GM19452 (cell line): ENCODE results near the gene SLC6A9.
A peak's percentile ranks its signal among the peaks of the same experiment; 100 is the strongest.

Experiments
- ATAC-seq: cut with Tn5 transposase; IDR thresholded peaks from one replicate; pipeline ENCODE4 v1.9.1; 2021; ENCODE audit not compliant: unreplicated experiment

SLC6A9 gene

DNA sequence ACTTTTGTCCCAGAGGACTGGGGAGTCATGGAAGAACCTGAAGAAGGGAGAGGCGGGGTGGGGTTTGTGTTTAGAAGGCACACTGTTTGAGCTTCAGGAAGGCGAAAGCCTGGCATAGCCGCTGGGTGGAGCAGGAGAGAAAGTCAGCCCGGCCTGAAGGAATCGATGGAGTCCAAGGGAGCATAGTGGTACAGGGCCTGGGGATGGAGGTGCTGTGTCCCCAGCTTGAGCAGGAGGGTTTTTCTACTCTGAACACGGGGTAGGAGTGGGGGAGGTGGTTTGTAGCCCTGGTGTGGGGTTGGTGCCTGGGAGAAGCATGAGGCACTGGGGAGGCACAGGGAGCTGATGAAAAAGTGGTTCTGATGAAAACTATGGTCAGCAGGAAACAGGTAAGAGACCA lies 44.5 kb downstream of the SLC6A9 start:
- no peak for ATAC-seq

DNA sequence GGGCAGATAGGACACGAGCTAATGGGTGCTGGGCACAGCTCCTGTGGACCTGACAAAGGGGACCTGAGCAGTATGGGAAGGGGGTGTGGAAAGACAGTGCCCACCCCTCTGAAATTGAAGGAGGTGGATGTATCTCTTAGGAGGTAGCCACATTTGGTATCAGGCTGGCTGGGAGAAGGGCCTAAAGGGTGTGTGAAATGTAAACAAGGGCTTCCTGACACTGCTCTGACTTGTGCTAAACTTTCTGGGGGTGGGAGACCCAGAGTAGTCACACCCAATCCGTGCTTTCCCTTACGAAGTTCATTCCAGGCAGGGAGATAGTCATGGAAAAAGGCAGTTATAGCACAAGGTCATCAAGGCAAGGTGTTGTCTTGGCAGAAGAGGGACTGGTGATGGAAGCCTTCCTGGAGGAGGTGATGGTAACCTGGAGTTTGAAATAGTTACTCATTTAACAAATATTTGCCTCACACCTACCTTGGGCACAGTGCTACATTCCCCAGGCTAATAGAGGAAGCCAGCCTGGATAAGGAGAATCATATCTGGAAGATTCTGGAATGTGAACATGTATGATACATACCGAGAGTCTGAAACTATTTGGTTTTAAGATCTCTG lies 45.2 kb downstream of the SLC6A9 start:
- ATAC-seq, result no peak

DNA sequence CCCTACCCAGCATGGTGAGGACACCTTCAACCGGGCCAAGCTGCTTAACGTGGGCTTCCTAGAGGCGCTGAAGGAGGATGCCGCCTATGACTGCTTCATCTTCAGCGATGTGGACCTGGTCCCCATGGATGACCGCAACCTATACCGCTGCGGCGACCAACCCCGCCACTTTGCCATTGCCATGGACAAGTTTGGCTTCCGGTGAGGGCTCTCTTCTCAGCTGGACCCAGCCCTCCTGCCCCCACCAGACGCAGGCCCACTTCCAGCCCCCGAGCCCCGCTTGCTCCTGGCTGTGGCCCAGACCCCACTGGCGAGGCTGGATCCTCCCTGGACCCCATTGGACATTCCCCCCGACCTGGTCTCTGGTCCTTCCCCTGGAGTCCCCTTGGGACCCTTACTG lies 46.4 kb downstream of the SLC6A9 start:
- no peak for ATAC-seq

DNA sequence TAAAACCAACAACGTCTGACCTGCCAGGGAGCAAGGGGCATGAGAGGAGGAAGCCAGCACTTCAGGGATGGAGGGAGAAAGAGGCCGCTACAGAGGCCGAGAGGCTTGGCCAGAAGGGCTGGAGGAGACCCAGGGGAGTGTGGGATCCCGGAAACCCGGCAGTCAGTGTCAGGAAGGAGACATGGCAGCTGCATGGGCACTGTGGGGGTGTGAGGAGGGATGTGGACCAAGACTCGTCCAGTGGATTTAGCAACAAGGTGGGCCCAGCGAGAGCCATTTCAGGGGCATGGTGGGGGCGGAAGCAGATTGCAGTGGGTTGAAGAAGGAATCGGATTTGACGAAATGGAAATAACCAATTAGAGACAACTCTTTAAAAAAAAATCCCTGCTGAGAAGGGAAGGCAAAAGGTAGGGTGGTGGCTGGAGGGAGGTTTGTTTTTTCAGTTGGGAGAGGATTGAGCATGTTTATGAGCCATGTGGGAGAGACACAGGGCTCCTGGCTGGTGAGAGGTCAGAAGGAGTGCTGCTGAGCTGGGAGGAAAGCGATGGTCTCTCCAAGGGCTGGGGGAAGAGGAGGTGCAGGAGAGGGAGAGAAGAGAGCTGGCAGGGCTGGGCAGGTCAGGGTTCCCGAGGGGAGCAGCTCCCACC lies 47.9 kb downstream of the SLC6A9 start:
- no peak for ATAC-seq

DNA sequence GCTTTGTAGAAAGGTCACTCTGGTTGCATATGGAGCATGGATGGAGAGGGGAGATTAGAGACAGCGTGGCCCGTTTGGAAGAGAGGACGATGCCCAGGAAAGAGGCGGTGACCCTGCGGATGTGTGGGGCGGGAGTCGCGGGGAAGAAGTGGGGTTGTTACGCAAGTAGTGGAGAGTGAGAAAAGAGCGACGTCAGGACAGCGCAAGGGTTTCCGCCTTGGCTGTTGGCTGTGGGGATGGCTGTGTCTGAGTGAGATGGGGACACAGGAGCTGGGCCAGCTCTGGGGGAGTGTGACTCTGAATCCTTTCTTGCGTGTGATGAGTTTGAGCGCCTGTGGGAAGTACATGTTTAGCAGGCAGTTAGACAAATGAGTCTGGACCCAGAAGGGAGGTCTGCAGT lies 48.5 kb downstream of the SLC6A9 start:
- ATAC-seq, result no peak

DNA sequence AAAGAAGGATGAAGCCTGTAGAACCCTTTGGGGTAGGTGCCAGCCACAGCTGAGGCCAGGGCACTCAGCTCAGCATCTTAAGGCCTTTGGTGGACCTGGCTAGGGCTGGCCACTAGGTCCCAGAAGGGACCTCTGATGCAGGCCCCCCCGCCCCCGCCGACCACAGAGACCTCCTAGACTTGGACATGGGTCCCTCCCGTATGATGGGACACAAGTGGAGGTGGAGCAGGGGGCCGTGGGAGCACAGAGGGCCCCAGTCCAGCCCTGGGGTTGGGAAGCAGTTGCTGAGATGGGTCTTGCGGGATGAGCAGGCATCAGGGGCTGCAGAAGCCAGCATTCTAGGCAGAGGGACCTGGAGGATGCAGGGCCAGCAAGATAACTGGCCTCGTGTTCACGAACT lies 49.0 kb downstream of the SLC6A9 start:
- ATAC-seq, result no peak

DNA sequence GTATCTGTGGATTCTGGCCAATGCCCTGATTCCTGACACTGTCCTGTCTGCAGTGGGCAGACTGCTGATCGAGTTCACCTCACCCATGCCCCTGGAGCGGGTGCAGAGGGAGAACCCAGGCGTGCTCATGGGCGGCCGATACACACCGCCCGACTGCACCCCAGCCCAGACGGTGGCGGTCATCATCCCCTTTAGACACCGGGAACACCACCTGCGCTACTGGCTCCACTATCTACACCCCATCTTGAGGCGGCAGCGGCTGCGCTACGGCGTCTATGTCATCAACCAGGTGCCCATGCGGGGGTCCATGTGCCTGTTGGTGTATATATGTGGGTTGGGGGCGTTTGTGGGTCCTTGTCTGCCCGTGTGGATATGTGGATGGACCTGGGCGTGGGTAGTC lies 49.6 kb downstream of the SLC6A9 start:
- ATAC-seq, result no peak

DNA sequence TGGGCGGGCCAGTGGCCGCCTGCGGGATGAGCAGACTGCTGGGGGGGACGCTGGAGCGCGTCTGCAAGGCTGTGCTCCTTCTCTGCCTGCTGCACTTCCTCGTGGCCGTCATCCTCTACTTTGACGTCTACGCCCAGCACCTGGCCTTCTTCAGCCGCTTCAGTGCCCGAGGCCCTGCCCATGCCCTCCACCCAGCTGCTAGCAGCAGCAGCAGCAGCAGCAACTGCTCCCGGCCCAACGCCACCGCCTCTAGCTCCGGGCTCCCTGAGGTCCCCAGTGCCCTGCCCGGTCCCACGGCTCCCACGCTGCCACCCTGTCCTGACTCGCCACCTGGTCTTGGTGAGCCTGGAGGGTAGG lies 50.1 kb downstream of the SLC6A9 start:
- no peak for ATAC-seq

DNA sequence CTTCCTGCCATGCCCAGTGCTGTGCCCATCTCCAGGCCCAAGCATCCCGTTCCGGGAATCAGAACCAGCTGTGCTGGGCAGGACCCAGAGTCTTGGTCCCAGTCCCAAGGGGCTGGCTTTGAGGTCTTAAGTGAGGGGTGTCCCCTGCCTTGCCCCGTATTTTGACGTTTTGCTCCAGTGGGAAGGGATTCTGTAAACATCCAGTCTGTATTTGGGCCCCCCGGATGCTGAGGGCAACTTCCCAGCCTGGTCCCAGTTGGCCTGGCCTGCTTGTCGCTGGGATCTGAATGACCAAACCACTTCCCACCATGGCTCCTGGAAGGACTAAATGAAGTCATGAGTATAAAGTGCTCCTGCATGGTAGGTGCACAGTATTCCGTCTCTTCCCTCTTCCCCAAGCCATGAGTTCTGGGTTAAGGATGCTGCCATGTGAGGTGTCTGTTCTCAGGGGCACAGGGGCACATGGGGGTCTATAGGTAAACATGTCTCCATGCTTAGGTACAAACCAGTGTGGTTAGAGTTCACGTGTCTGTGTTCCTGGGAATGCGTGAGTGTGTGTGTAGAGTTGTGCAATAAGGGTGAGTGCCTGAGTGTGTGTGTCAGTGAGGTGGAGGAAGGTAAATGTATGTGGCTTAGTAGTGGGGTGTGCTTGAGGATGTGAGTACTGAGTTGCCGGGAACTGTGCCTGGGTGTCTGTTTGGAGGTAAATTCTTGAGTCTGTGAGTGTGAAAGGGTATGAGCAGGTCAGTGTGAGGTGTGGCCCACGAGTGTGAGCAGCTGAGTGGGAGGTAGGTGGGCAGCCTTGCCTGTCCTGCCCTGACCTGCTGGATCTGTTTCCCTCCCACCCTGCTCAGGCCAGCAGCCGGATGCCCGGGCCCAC lies 50.8 kb downstream of the SLC6A9 start:
- ATAC-seq, result no peak

DNA sequence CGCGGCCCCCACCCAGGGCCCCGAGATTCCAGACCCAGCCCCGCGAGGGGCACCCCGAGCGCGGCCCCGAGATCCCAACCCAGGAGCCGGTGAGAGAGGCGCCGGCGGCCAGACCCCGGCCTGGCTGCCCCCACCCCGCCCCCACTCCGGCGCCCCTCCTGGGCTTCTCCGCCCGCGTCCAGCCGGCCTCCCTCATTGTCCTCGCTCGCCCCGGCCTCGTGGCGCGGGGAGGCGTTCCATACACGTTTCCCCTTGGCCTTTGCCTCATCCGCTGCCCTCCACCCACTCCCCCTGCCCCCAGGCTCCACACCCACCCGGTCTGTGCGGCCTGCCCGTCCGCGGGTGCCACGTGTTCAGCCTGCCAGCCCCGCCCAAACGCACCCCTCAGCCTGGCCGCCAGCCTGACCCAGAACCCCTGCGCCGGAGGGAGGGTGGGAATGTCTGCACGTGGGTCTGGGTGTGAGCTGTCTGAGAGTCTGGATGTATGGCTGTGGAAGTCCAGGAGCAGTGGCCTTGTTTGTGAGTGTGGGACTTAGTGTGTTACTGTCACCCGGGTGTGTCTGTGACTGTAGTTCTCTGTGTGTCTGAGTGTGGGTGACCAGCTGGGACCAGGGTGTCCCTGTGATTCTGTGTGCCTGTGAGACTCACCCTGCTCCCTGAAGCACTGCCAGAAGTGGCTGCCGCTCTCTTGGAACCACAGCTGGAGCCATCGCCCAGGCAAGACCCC lies 51.6 kb downstream of the SLC6A9 start:
- no peak for ATAC-seq

DNA sequence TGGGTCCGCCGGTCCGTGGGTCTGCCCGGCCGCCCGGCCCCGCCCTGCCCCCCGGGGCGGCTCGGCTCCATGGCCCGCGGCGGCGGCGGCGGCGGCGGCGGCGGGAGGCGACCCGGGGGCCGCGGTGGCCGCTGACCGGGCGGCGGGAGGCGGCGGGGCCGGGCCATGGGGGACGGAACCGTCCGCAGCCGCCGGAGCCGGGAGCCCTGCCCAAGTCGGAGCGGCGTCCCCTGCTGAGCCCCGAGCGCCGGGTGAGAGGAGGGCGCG lies 52.1 kb downstream of the SLC6A9 start:
- no peak for ATAC-seq

DNA sequence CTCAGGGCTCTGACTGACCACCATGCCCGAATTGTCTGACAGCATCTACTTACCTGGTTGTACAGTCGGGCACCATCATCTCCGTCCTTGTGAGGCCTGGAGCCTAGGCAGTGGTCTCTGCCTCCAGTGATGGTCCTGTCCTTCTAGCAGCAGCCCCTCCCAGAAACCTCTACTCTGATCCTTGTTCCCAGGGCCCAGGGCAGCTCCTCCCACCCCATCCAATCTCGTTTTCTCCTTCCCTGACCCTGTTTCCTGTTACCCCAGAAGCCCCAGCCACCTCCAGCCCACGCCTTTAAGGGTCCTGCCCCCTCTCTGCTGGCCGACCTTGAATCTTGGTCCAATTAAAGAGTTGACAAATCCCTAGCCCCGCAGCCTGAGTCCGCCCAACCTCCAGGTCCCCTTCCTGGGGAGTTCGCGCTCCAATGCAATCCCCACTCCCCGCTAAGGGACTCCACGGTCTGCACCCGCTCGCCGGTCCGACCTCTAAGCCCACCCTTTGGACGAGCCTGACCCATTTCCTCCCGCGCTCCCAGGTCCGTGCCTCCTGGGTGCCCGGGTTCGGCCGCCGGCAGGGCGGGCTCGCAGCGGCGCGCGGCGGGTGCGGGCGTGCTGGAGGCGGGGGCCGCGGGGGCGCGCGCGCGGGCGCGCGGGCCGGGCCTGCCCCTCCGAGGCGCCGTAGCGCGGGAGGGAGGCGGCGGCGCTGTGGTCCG lies 52.6 kb downstream of the SLC6A9 start, which contains the start of gene B4GALT2:
Gene B4GALT2 (plus strand): TSS at position 660 of the 710 bp plus-strand sequence. CDS start 1,951 bp downstream, outside the sequence.
- no peak for ATAC-seq

DNA sequence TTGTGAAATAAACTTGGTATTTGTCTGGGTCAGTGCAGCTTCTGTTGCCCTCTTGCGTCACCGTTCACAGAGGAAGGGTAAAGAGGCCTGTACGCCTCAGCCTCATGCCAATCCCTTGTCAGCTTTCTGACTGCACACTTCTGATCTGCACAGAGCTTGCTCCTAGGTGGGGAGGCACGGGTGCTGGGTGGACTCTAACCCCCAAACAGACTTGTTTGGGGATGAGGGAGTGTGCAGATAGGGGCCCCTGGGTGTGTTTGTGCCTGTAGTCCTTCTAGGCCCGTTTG lies 53.1 kb downstream of the SLC6A9 start:
- no peak for ATAC-seq

DNA sequence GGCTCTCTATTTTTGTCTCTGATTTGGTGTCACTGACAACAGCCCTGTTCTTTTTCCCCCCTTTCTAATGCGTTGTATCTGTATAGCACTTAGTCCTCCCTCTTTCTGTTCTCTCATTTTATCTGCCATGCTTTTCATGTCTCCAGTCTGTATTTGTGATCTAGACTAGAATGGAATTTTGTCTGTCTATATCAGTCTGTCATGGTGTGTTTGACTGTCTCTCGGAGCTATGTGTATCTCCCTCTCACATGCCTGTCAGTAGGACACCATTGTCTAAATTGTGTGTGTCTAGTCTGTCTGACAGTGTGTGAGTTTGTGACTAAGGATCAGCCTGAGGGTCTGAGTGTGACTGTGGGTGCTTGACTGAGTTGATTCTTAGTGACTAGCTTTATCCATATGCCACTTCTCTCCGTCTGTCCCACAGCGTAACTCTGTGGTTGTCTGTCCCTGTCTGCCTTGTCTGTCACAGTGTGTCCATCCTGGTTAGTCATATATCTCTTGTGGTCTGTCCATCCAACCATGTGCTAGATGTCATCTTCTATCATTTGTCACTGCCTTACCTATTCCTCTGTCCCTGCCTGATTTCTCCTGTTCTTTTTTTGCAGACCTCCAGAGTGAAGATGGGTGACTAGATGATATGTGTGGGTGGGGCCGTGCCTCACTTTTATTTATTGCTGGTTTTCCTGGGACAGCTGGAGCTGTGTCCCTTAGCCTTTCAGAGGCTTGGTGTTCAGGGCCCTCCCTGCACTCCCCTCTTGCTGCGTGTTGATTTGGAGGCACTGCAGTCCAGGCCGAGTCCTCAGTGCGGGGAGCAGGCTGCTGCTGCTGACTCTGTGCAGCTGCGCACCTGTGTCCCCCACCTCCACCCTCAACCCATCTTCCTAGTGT lies 53.6 kb downstream of the SLC6A9 start:
- no peak for ATAC-seq

DNA sequence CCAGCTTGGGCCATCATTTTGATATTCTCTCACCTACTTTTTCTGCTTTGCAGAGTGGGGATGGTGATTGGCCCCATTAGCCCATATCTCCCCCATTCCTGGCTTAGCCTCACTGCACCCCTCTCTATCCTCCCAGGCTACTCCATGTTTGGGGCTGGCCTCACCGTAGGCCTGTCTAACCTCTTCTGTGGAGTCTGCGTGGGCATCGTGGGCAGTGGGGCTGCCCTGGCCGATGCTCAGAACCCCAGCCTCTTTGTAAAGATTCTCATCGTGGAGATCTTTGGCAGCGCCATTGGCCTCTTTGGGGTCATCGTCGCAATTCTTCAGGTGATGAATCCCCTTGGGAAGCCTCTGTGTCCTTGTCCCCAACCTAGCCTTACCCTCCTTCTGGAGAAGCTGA lies 54.4 kb downstream of the SLC6A9 start:
- ATAC-seq, result no peak

DNA sequence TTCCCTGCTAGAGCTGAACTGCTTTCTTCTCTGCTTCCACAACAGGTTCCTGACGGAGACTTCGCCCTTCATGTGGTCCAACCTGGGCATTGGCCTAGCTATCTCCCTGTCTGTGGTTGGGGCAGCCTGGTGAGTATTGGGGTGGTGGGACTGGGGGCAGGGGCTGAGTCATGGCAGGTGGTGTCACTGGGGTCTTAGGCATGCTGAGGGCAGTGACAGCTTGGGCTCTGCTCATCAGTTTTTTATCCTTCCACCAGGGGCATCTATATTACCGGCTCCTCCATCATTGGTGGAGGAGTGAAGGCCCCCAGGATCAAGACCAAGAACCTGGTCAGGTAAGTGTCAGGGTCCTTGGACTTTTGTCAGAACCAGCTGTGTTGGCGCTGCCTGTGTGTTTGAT lies 55.2 kb downstream of the SLC6A9 start:
- no peak for ATAC-seq

DNA sequence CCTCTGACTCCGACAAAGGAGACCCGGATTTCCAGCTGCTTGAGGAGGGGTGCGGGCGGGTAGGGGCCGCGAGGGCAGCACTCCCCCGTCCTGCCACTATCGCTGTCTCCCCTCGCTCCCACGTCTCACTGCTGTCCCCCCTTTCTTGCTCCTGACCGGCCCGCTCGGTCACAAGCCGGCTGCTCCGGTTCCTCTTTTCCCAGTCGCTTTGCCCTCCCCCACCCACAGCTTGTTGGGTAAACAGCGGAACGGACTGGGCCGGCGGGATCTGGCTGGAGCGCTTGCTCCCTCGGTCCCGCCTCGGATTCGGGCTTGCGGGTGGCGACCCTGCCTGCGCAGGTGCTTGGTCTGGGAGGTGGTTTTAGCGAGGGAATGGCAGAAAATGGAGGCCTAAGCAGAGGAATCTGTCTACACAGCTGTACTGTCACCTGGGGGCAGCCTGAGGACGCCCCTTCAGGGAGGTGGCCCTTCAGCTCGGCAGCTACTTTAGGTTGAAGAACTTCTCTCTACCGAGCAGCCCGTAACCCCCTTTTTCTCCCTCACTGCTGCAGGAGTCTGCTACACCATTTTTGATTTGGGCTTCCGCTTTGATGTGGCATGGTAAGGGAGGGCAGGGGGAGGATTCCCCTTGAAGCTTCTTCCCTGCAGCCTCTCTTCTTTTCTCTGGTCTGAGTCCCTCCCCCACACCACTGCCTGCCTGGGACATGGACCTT lies 55.9 kb downstream of the SLC6A9 start:
- ATAC-seq, result no peak

DNA sequence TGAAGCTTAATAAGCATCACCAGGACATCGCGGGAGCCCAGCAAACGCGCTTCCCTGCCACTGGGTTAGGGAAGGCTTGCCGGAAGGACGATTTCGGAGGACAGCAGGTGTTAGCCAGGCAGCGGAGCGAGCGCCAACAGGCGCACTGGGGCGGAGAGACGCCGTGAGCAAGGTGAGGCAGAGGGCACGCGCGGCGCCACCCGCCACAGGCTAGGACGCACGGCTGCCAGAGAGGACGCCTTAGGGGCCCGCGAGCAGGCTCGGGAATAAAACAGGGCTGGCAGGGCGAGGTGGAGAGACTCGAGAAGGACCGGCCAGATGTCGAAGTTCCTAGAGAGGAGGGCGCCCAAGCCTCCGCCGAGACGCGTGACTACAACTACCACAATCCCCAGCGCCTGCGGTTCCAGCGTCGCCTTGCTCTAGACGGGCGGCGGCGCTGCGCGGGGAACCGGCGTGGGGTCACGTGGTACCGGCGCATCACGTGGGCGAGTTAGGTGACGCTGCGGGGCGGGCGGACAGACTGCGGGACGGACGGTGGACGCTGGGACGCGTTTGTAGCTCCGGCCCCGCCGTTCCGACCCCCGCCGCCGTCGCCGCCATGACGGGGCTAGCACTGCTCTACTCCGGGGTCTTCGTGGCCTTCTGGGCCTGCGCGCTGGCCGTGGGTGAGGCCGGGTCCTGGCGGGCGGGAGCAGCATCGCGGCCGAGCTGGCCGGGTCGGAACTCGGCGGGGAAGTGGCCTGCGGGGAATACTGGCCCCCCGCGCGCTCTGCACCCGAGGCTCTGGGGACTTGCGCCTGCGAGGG lies 56.6 kb downstream of the SLC6A9 start, which contains the start of gene ATP6V0B:
Gene ATP6V0B (plus strand): TSS at position 518 of the 806 bp plus-strand sequence. CDS start 81 bp downstream, at position 599.
- ATAC-seq, result peak; percentile 67

DNA sequence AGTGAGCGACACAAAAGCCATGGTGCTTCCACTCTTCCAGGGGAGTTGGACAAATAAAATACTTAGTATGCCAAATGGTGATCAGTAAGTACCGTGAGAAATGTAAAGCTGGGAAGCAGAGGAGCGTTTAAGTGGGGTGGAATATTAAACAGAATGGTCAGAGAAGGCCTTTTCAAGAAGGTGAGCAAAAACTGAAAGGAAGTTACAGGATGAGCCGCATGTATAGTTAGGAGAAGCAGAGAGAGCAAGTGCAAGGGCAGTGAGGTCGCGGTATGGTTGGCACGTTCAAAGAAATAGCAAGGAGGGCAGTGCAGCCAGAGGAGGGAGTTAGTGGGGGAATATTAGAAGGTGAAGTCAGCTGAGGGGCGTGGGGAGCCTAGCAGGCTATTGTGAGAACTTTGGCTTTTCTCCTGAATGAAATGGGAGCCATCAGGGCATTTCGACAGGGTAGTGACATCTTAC lies 57.2 kb downstream of the SLC6A9 start:
- ATAC-seq, result no peak
